Measurements from ENCODE around the gene KLHL40.

KLHL40 gene

GRCh38 chr3:42711491-42712343, 26.4 kb downstream of the KLHL40 start:
- Histone ChIP-seq H3K4me3 (no peak overlapping the region), H3K36me3 (ENCODE audit: insufficient read depth, low read length) (no peaks in the 10 kb centered on the region), H3K9me3 (ENCODE audit: low read depth, low read length) (no peaks in the 10 kb centered on the region), H3K27ac (no peak overlapping the region), H3K9ac (ENCODE audit: insufficient read length) (no peak overlapping the region)
- TF ChIP-seq EZH2 (IDR thresholded peaks at IDR 0.05) = no peak
- DNase-seq (ENCODE audit: low read depth, low spot score) = no peak

DNA sequence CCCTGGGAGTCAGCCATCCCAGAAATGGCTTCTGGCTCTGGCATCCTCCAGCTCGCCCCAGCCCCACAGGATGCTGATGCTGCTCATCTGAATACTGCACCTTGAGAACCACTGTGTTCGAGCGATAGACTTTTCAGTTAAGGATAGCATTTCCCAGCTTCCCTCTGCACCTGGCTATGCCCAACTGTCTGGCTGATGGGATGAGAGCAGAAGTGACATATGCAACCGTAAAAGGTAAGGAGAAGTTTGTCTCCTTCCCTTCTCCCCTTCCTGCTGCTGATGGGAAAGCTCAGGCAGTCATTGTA, 27.0 kb downstream of the KLHL40 start:
- Histone ChIP-seq H3K4me3 (no peak overlapping the region), H3K9me3 (ENCODE audit: low read depth, low read length) (no peaks in the 10 kb centered on the region), H3K36me3 (ENCODE audit: insufficient read depth, low read length) (no peaks in the 10 kb centered on the region), H3K27ac (no peak overlapping the region), H3K9ac (ENCODE audit: insufficient read length) (no peak overlapping the region)
- DNase-seq (ENCODE audit: low read depth, low spot score) = no peak
- TF ChIP-seq EZH2 (IDR thresholded peaks at IDR 0.05) (no peak), FOXP2 (optimal IDR thresholded peaks at IDR 0.05; ENCODE audit: control extremely low read depth, extremely low read length, insufficient read depth) (no peak), POLR2AphosphoS5 (IDR thresholded peaks at IDR 0.05; ENCODE audit: borderline replicate concordance, low read depth, low read length) (no peak)

- no peak for DNase-seq (ENCODE audit: low read depth, low spot score)
- no peak overlapping the region for H3K9ac ChIP-seq (ENCODE audit: insufficient read length)
- no peak overlapping the region for H3K4me3 ChIP-seq
- TF ChIP-seq EZH2 (IDR thresholded peaks at IDR 0.05) (no peak), POLR2AphosphoS5 (IDR thresholded peaks at IDR 0.05; ENCODE audit: borderline replicate concordance, low read depth, low read length) (no peak), FOXP2 (optimal IDR thresholded peaks at IDR 0.05; ENCODE audit: control extremely low read depth, extremely low read length, insufficient read depth) (no peak)
- no peaks in the 10 kb centered on the region for H3K36me3 ChIP-seq (ENCODE audit: insufficient read depth, low read length)
- no peaks in the 10 kb centered on the region for H3K9me3 ChIP-seq (ENCODE audit: low read depth, low read length)
- H3K27ac ChIP-seq = no peak overlapping the region
These were observed 27.5 kb downstream of the KLHL40 start for GRCh38 chr3:42712688-42713372.

DNA sequence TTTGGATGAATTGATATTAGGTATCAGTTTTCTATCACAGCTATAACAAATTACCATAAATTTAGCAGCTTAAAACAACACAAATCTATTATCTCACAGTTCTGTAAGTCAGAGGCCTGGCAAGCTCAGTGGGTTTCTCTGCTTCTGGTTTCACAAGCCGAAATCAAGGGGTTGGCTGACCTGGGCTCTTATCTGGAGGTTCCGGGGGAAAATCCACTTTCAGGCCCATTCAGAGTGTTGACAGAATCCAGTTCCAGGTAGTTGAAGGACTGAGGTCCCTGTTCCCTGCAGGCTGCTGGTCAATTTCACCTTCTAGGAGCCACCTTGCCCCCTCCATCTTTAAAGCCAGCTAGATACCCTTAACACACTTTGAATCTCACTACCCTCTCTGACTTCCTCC, 28.4 kb downstream of the KLHL40 start:
- Histone ChIP-seq H3K4me3 (no peak overlapping the region), H3K9ac (ENCODE audit: insufficient read length) (no peak overlapping the region), H3K27ac (no peak overlapping the region), H3K36me3 (ENCODE audit: insufficient read depth, low read length) (no peaks in the 10 kb centered on the region), H3K9me3 (ENCODE audit: low read depth, low read length) (no peaks in the 10 kb centered on the region)
- TF ChIP-seq EZH2 (IDR thresholded peaks at IDR 0.05) (no peak), FOXP2 (optimal IDR thresholded peaks at IDR 0.05; ENCODE audit: control extremely low read depth, extremely low read length, insufficient read depth) (no peak), POLR2AphosphoS5 (IDR thresholded peaks at IDR 0.05; ENCODE audit: borderline replicate concordance, low read depth, low read length) (no peak)
- DNase-seq (ENCODE audit: low read depth, low spot score) = no peak

DNA sequence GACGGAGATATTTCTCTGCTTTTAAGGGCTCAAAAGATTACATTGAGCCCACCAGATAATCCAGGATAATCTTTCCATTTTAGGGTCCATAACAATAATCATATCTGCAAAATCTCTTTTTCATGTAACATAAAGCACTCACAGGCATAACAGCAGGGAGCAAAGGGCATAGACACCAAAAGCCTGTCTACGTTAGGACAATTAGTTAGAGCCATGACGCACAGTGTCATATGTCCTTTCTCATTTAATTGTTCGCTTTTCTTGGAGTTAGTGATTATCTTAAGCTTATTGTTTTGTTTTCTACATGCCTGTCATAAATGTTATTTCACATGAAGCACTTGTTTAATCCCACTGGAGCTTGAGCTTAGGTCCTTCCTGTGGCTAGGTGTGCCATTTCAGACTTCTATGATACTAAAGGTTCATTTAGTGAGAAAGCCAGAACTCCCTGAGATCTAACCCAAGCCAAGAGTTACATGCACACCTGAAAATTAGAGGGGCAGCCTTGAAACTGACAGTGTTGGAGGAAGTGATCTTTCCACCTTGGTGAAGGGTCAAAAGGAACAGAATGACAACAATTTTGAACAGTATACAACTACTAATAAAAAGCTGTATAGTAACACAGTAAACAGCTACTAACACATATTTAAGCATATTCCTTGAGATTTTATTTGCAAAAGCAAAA, 29.0 kb downstream of the KLHL40 start:
- Histone ChIP-seq H3K27ac (no peak overlapping the region), H3K36me3 (ENCODE audit: insufficient read depth, low read length) (no peaks in the 10 kb centered on the region), H3K9me3 (ENCODE audit: low read depth, low read length) (no peaks in the 10 kb centered on the region), H3K9ac (ENCODE audit: insufficient read length) (no peak overlapping the region), H3K4me3 (no peak overlapping the region)
- TF ChIP-seq EZH2 (IDR thresholded peaks at IDR 0.05) (no peak), FOXP2 (optimal IDR thresholded peaks at IDR 0.05; ENCODE audit: control extremely low read depth, extremely low read length, insufficient read depth) (no peak), POLR2AphosphoS5 (IDR thresholded peaks at IDR 0.05; ENCODE audit: borderline replicate concordance, low read depth, low read length) (no peak)
- no peak for DNase-seq (ENCODE audit: low read depth, low spot score)

GRCh38 chr3:42717306-42717705, 32.0 kb downstream of the KLHL40 start:
- no peaks in the 10 kb centered on the region for H3K9me3 ChIP-seq (ENCODE audit: low read depth, low read length)
- H3K4me3 ChIP-seq = no peak overlapping the region
- TF ChIP-seq FOXP2 (optimal IDR thresholded peaks at IDR 0.05; ENCODE audit: control extremely low read depth, extremely low read length, insufficient read depth) = no peak
- TF ChIP-seq EZH2 (IDR thresholded peaks at IDR 0.05) = no peak
- no peak for TF ChIP-seq POLR2AphosphoS5 (IDR thresholded peaks at IDR 0.05; ENCODE audit: borderline replicate concordance, low read depth, low read length)
- DNase-seq (ENCODE audit: low read depth, low spot score) = no peak
- no peak overlapping the region for H3K27ac ChIP-seq
- no peak overlapping the region for H3K9ac ChIP-seq (ENCODE audit: insufficient read length)
- no peaks in the 10 kb centered on the region for H3K36me3 ChIP-seq (ENCODE audit: insufficient read depth, low read length)

DNA sequence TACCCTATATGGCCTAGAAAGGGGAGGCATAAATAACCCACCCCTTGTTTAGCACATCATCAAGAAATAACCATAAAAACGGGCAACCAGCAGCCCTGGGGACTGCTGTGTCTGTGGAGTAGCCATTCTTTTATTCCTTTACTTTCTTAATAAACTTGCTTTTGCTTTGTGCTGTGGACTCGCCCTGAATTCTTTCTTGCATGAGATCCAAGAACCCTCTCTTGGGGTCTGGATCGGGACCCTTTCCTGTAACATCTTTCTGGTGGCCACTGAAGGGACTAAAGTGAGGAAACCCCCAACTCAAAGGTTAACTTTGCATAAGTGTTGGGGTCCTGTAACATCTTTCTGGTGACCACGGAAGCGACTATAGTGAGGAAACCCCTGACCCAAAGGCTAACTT, 33.0 kb downstream of the KLHL40 start:
- no peak overlapping the region for H3K9ac ChIP-seq (ENCODE audit: insufficient read length)
- no peaks in the 10 kb centered on the region for H3K9me3 ChIP-seq (ENCODE audit: low read depth, low read length)
- H3K4me3 ChIP-seq = no peak overlapping the region
- DNase-seq (ENCODE audit: low read depth, low spot score) = no peak
- TF ChIP-seq FOXP2 (optimal IDR thresholded peaks at IDR 0.05; ENCODE audit: control extremely low read depth, extremely low read length, insufficient read depth) = no peak
- TF ChIP-seq POLR2AphosphoS5 (IDR thresholded peaks at IDR 0.05; ENCODE audit: borderline replicate concordance, low read depth, low read length) = no peak
- TF ChIP-seq EZH2 (IDR thresholded peaks at IDR 0.05) = no peak
- no peaks in the 10 kb centered on the region for H3K36me3 ChIP-seq (ENCODE audit: insufficient read depth, low read length)
- no peak overlapping the region for H3K27ac ChIP-seq

DNA sequence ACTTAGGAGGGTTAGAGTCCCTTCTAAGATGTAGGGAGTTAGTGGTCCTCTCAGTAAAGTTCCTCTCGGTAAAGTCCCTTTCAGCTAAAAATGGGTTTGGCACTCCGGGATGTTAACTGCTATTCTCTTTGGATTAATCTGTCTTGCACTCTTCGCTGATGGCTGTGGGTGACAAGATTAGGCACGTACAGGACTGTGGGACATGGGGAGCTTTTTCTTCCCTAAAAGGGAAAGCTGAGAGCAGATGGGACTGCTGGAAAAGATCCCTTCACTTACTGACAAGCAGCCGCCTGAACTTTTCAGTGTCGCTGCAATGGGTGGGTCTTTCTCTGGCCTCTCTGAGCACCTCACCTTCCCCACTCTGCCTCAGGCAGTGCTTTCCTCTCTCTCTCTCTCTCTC, 33.7 kb downstream of the KLHL40 start:
- Histone ChIP-seq H3K27ac (no peak overlapping the region), H3K4me3 (no peak overlapping the region), H3K9ac (ENCODE audit: insufficient read length) (no peak overlapping the region), H3K9me3 (ENCODE audit: low read depth, low read length) (no peaks in the 10 kb centered on the region), H3K36me3 (ENCODE audit: insufficient read depth, low read length) (no peaks in the 10 kb centered on the region)
- no peak for TF ChIP-seq EZH2 (IDR thresholded peaks at IDR 0.05)
- TF ChIP-seq FOXP2 (optimal IDR thresholded peaks at IDR 0.05; ENCODE audit: control extremely low read depth, extremely low read length, insufficient read depth) = no peak
- TF ChIP-seq POLR2AphosphoS5 (IDR thresholded peaks at IDR 0.05; ENCODE audit: borderline replicate concordance, low read depth, low read length) = no peak
- DNase-seq (ENCODE audit: low read depth, low spot score) = no peak
